DLD1 (cell line): ENCODE data around the gene CARD8.
"Not testable (repeated sequence)": the region's sequence is repeated elsewhere in the genome, so short reads cannot be mapped to it uniquely, and the experiment has no call there.

Source experiments
- in situ Hi-C: cut with HindIII; loops from 2 replicates; pipeline ENCODE4 v1.10.0; 2017; ENCODE audit warnings: low sequenced_read_pairs

Gene CARD8, protein sequence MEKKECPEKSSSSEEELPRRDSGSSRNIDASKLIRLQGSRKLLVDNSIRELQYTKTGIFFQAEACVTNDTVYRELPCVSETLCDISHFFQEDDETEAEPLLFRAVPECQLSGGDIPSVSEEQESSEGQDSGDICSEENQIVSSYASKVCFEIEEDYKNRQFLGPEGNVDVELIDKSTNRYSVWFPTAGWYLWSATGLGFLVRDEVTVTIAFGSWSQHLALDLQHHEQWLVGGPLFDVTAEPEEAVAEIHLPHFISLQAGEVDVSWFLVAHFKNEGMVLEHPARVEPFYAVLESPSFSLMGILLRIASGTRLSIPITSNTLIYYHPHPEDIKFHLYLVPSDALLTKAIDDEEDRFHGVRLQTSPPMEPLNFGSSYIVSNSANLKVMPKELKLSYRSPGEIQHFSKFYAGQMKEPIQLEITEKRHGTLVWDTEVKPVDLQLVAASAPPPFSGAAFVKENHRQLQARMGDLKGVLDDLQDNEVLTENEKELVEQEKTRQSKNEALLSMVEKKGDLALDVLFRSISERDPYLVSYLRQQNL

DNA sequence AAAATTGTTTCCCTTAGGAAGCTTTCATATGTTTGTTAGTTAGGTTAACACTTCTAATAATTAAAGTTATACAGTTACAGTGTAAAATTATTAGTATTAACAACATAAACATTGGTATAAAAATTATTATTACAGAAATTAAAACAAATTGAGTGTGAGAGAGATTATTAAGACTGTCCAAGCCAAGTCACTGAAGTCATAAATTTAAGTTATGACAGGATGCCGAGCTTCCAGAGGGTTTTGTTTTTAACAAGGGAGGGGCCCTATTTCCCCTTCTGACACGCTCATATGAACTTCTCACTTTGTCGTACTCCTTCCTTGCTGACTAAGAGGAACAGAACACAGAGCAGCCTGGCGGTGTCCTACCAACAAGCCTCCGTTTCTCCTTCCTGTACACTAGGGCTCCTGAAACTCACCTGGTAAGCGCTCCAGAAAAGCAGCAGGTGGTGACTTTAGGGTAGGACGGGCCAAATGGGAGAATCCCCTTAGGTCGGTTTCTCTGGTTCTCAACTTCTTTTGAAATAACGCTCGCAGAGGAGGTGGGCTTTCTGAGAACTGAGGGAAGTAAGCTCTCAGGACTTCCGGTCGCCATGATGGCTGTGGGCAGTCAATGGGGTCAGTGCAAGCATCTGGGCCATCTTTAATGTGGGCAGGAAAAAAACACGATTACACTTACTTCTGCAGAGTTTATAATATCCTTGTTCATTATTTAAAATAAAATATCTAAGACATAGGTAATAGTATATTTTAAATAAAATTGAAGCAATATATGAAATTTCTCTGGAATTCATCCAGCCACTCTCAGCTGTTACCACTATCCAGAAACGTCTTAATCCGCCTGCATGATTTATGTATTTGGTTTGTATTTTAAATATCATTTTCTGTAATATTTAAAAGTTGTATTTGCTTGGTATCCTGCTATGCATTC lies at the start of gene CARD8:
CARD8 (minus strand) TSS at position 537 of the 928 bp plus-strand sequence. CDS start 14,892 bp downstream, outside the sequence.
- in situ Hi-C loops, result no loop called here

DNA sequence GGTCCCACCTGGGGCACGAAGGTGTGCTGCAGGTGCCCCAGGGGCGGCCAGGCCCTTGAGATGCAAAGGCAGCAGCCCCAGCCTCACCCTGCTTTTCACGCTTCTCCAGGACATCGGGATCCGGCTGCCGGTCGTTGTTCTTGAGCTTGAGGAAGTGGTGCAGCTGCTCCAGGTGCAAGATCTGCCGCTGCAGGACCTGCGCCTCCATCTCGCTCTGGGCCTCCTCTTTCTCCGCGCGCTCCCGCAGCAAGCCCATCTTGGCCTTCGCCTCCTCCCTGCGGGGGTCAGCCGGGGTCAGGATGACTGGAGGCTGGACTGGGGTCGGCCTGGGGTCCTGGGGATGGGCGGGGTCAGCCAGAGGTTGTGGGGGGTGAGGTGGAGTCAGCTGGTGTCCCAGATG lies 48.2 kb upstream of the CARD8 start:
- in situ Hi-C loops, result no loop called here

DNA sequence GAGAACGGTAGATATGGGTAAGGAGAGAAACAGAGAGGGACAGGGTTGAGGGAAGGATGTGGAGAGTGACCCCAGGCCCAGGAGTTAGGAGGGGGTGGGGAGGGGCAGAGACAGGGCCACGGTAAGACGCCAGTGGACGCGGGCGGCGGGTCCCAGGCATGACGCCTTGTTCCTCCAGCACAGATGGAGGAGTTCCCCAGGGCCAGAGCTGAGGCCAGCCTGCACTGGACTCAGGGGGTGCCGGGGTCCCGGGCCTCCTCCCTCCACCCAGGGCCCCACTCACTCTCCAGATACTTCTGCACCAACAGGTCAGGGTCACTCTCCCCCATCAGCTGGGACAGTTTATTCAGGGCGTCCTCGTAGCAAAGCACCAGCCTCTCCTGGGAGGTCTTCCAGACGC lies 47.7 kb upstream of the CARD8 start:
- in situ Hi-C loops, result no loop called here

DNA sequence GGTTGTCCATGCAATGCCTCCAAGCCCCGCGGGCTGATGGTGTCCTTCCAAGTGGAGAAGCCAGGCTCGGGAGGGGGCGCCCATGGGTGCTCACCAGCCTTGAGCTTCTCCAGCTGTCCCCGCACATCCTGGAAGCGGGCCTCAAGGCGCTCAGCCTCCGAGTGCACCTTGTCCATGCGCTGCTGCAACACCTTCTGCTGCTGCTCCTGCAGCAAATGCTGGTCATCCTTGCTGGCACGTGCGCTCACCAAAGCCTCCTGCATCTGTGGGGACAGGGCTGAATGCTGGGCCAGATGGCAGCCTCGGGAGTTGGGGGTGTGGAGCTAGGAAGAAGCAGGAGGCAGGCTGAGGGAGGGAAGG lies 46.9 kb upstream of the CARD8 start:
- in situ Hi-C loops, result no loop called here

DNA sequence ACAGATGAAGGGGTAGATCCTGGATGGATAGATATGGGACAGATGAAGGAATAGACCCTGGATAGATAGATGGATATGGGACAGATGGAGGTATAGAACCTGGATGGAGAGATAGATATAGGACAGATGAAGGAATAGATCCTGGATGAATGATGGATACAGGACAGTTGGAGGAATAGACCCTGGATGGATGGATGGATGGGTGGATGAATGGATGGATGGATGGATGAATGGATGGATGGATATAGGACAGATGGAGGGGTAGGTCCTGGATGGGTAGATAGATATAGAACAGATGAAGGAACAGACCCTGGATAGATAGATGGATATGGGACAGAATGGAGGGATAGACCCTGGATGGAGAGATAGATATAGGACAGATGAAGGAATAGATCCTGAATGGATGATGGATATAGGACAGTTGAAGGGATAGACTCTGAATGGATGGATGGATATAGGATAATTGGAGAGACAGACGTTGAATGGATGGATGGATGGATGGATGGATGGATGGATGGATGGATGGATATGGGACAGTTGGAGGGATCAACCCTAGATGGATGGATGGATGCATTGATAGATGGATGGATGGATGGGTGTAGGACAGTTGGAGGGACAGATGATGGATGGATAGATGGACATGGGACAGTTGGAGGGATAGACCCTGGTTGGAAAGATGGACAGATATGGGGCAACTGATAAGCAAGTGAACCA lies 46.3 kb upstream of the CARD8 start:
- in situ Hi-C loops, result no loop called here

DNA sequence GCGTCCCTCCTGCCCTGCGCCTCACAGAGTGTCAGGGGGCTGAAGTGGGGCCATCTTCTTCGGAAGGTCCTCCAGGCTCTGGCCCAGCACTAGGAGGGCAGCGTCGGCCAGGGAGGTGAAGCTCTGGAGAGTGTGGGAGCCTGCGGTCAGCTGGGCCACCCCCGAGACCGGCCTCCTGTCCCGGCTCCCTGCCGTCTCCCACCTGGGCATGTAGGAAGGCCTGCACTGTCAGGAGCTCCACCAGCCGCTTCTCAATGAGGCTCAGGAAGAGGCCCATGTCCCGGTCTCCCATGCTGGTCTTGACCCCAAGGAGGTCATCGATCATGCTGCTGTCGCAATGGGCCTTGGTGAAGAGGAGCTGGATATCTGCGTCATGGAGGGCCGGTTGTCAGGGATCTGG lies 42.3 kb upstream of the CARD8 start:
- in situ Hi-C loops, result no loop called here

DNA sequence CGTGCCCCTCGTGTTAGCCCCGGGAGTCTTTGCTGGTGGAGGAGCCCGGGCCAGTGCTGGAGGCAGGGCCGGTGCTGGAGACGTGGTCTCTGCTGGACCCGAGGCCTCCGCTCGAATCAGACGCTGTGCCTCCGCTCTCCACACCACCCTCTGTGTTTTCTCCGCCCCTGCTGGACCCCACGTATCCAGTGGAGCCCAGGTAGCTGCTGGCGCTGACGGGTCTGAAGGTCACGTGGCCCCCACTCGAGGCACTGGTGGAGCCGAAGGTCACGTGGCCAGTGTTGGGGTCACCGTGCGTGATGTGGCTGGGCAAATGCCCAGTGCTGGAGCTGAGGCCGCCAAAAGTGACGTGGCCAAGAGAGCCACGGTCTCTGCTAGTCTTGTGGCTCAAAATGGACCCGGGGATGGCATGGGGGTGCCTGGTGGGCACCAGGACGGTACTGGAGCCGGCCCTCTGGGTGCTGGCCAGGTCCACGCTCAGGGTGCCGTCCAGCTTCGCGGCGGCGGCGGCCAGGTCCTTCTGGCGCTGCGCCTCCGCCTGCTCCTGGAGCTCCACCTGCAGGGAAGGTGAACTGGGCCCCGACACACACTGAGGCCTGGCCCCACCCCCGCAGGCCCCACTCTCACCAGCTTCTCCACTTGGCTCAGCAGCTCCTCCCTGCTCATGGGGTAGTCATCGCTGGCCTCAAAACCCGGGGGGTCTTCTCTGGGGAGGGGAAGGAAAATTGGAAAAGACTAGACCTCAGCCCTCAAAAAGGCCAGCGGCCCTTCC lies 41.4 kb upstream of the CARD8 start:
- in situ Hi-C loops, result no loop called here

DNA sequence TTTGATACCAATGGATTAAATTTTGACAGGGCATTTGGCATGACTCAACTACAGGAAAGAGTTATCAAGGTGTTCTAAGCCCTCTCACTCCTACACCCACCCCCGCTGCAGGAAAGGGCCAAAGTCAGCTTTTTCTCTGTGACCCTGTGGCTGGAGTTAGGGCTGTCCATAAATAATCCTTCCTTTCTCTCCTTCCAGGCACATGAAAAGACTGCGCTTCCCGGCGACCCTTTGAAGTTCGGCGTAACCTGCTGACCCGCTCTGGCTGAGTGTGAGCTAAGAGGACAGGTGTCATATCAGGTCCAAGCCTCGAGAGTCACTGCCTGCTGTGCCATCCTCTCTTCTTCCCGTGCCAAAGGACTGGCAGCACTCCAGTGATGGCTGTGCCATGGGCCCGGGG lies 39.7 kb upstream of the CARD8 start:
- in situ Hi-C loops, result no loop called here

DNA sequence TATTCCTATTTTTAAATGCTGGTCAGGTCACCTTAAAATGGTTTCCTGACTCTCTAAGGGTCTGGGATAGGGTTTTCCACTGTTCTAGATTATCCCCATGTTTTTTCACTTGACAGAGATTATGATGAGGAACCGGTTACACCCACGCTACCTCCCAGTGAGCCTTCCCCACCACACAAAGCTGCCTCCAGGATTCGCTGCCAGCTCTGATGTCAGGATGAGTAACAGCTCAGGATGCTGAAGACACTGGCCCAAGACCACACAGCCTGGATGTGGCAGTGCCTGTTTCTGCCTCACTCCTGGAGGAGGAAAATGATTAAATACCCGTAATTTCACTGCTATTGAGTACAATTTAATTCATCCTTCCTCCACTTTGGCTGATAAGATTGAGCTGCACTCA lies 37.1 kb upstream of the CARD8 start:
- in situ Hi-C loops, result no loop called here

DNA sequence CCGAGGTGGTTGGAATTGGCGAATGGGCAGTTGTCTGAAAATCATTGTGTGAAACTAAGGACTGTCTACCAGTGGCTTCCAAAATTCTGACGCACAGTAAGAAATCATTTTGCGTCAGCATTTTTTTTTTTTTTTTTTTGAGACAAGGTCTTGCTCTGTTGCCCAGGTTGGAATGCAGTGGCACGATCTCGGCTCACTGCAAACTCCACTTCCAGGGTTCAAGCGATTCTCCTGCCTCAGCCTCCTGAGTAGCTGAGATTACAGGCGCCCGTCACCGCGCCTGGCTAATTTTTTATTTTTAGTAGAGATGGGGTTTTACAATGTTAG lies 35.7 kb upstream of the CARD8 start:
- in situ Hi-C loops, result not testable (repeated sequence)

DNA sequence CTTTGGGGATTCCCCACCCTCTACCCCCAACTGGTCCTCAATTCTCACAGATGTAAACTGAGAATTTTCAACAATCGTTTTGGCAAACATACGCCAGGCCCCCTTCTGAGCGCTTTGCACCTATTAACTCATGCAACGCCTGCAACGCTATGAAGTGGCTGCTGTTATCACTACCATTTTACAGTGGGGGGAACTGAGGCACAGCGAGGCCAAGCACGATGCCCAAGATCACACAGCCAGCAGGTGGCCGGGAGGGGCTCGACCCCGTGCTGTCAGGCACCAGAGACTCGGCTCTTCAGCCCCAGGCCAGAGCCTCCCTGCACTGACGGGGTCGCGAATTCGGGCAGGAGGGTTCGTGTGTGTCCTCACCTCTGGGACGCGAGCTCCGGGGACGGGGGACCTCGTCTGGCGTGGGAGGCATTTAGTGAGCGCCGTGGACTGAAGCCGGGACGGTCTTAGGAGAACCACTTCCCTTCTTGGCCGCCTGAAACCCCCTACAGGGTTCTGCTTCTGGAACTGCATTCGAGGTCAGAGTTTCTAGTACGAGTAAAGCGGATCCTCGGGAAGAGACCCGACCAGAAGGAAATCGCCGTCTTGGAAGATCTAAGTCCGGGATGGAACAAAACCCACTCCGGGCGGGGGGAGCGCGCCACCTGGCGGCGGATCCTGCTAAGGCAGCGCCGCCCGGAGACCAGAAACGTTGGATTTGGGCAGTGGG lies 35.2 kb upstream of the CARD8 start:
- in situ Hi-C loops, result no loop called here

DNA sequence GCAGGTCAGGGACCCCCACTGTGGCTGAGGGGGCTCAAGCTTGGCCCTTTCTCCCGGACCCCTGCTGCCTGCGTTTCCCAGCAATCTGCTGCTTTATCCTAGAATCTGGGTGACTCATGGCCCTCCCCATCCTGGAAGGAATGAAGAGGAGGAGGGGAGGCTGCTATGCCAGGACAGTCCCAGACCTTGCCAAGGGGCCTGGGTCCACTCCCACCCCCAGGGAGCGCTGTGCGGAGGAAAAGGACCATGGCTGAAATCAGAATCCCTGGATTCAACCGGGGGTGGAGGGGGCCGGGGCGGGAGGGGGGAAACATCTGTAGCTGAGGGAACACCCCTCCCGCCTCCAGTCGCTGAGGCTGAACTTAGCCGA lies 34.7 kb upstream of the CARD8 start:
- in situ Hi-C loops, result no loop called here

DNA sequence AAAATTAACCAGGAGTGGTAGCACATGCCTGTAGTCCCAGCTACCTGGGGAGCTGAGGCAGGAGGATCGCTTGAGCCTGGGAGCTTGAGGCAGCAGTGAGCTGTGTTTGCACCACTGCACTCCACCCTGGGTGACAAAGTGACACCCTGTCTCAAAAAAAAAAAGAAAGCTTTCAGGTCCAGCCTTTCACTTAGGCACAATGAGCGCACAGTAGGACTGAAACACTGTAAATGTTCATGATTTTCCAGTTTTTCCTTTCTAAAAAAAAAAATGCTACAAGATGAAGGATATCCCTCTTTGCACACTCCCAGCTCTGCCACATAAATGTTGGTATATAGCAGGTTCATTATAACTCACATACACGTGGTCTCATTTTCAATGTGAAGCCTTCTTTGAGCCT lies 32.0 kb upstream of the CARD8 start:
- in situ Hi-C loops, result no loop called here

DNA sequence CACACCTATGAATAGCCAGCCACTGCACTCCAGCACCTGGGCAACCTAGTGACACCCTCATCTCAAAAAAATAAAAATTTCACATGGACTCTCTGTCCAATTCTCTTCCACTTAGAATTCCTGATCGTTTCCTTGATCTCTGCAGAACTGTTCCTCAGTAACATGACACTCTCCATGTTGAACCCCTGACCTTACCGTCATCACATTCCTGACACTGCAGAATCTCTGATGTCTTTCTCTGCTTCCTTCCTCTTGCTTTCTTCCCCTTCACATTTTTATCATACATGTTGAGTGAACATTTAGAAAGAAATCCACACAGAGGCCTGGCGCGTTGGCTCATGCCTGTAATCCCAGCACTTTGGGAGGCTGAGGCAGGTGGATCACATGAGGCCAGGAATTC lies 29.2 kb upstream of the CARD8 start:
- in situ Hi-C loops, result no loop called here

DNA sequence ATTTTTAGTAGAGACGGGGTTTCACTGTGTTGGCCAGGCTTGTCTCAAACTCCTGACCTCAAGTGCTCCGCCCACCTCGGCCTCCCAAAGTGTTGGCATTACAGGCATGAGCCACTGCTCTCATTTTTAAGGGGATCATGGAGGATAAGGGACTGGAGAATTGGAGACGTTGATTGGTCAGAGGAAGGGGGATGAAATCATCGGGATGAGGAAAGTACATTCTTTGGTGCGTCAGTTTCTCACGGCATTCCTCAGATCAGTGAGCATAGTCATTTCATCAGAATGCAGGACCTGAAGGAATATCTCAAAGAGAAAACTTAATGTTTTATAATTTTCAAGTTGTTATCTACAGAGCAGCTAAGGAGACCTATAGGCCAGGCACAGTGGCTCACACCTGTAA lies 28.2 kb upstream of the CARD8 start:
- in situ Hi-C loops, result no loop called here

DNA sequence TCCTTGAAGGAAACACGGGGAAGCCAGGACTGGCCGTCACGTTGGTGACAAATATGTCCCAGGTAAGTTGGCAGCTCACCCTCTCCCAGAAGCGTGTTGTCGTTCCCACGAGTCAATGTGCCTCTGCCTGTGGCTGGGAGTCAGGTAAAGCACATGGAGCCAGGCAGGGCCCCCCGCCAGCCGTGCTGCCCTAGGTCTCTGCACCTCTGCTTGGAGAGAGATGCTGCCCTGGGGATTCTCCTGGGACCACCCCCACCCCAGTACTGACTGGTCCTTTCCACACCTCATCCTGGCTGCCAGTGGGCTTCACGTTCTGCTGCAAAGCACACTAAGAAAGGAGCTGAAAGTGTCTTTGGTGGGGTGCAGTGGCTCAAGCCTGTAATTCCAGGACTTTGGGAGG lies 24.0 kb upstream of the CARD8 start:
- in situ Hi-C loops, result no loop called here

DNA sequence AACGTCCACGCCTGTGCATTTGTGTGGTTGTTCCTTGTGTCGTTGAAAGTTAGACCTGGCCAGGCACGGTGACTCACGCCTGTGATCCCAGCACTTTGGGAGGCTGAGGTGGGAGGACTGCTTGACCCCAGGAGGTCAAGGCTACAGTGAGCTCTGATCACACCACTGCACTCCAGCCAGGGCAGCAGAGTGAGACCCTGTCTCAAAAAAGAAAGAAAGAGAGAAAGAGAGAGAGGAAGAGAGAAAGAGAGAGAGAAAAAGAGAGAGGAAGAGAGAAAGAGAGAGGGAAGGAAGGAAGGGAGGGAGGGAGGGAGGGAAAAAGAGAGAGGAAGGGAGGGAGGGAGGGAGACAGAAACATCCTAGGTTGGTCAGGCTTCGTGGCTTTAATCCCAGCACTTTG lies 19.2 kb upstream of the CARD8 start:
- in situ Hi-C loops, result no loop called here

DNA sequence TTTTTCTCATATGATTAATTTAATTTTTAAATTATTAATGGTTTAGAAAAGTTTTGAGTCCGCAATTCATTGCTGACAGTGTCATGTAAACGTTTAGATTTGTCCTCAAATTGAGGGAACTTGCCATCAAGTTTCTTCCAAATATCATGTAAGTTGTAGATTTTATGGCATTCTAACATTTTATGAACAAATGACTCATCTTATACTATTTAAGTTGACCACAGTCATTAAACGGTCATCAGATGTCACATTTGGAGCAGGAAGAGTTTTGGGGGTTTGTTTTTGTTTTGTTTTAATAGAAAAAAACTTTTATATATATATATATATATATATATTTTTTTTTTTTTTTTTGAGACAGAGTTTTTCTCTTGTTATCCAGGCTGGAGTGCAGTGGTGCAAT lies 18.5 kb upstream of the CARD8 start:
- in situ Hi-C loops, result no loop called here

DNA sequence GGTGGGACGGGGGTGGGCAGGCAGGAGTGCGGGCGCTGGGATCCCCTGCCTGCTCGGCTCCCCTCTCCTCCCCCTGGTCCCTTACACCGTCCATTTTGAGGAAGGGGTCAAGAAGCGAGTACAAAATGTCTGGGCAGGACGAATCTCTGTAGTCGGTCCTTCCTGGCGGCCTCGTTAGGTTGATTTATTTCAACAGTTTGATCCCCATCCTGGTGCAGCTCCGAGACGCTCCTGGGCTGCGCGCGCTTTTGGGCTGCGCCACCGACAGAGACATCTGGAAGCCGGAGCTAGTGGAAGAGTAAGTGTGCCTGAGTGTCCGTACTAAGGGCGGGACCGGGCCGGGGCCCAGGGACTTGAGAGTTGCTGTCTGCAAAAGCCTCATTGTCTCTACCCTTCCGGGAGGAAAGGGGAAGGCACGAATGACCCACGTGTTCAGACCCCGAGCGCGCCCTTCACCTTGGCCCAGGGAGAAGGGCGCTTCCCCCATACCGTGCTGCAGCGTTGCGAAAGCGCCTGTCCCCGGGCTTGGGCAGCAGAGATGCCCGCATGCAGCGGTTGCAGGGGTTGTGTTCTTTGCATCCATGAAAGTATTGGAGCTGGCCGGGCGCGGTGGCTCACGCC lies 15.9 kb upstream of the CARD8 start:
- in situ Hi-C loops, result no loop called here

DNA sequence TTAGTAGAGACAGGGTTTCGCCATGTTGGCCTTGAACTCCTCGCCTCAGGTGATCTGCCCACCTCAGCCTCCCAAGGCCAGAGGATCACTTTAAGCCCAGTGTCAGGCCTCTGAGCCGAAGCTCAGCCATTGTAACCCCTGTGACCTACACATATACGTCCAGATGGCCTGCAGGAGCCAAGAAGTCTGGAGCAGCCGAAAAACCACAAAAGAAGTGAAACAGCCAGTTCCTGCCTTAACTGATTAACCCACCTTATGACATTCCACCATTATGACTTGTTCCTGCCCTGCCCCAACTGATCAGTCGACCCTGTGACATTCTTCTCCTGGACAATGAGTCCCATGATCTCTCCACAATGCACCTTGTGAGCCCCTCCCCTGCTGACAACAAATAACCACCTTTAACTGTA lies 13.9 kb upstream of the CARD8 start:
- in situ Hi-C loops, result not testable (repeated sequence)
